Stimulated activated CD4-positive, alpha-beta T cell treated with anti-CD3 and anti-CD28 coated beads, Interleukin-2, amount 100 ng/mL, for 48 hours (primary cell): Measurements from ENCODE around the gene STRAP.

Experiments used
- DNase-seq, 2 donors: peaks; one replicate each; pipeline ENCODE4 v3.0.0-alpha.2; 2020

Gene STRAP, protein sequence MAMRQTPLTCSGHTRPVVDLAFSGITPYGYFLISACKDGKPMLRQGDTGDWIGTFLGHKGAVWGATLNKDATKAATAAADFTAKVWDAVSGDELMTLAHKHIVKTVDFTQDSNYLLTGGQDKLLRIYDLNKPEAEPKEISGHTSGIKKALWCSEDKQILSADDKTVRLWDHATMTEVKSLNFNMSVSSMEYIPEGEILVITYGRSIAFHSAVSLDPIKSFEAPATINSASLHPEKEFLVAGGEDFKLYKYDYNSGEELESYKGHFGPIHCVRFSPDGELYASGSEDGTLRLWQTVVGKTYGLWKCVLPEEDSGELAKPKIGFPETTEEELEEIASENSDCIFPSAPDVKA

DNA sequence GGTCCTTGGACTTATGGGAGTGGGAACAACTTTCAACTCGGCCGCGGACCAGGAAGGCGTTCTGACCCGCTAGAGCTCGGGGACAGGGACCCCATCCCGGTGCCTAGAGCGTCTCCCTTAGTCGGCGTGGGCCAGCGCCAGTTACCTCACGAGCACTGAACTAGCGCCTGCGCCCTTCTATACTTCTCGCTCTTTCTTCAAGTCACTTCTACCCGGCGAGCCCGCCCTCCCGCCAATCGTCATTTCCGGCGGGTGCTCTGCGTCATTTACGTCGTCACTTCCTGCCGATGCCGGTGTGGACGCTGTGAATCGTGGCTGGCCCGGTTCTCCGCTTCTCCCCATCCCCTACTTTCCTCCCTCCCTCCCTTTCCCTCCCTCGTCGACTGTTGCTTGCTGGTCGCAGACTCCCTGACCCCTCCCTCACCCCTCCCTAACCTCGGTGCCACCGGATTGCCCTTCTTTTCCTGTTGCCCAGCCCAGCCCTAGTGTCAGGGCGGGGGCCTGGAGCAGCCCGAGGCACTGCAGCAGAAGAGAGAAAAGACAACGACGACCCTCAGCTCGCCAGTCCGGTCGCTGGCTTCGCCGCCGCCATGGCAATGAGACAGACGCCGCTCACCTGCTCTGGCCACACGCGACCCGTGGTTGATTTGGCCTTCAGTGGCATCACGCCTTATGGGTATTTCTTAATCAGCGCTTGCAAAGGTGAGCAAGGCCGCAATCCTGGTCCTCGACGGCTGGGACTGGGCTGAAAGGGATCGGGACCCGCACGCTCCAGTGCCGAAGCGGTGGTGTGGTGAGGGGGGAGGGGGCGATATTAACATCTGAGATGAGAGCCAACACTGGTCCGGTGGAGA is at the start of gene STRAP:
Gene STRAP, plus strand, starts transcription at position 270 of the 854 bp plus-strand sequence. Its CDS starts 321 bp downstream, at position 591.
- peak; percentile 92 to 93 for DNase-seq

DNA sequence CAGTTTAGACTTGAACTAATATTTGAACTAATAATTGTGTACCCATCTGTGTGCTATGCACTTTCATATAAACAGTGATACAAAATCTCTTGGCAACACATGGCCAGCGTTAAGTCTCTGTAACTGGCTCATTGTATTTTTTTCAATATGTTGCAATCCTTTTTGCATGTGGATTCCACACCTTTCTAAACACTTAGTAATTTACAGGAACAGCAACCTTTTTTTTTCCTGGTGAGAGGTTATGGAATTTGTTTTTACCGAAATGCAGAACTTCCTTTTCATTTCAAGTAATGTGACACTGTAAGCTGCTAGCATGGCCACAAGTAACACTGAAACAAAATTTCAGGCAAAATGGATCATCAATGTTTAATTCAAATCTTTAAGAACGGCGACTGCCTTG is 47.6 kb upstream of the STRAP start:
- DNase-seq = no peak

DNA sequence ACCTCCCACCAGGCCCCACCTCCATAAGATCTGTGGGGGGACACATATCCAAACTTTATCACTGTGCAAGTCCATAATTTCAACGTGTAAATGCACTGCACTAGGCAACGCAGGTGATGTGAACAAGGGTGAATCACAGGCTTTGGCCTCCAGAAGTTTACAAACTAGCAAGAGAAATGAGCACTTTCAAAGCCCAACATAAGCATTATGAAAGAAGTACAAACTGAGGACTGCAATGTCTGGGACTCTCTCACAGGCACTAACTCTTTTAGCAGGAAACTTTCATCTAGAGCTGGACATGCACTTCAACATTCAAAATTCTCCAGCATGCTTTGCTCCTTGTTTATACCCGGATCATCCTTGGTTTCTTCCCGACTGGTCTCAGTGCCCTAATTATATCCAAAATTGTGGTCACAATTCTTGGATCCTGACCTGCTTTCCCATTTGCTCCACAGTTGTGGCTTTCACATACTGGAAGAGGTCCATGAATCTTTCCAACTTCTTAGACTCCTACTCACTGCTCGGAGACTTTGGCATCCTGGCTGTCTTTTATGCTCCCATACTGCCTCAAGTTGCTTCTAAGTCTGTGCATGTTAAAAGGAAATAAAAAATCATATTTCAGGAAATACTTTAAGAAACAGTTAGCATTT is 44.9 kb upstream of the STRAP start:
- no peak for DNase-seq

DNA sequence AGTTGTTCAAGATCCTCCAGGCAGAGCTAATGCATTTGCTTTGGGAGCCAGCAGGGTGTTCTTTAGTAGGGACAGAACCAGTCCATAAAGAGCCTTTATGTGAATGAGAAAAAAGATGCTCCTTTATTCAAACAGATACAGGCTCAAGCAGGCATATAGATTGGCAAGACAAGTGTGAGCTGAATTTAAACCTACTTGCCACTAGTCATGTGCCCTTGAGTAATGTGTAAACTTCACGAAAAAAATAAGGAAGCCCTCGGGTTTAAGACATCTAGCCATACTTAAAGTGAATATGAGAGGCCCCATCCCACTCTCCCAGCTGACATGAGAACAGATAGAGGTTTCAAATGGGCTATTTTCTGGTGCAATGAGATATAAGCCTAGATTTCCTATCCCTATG is 43.1 kb upstream of the STRAP start:
- no peak for DNase-seq

DNA sequence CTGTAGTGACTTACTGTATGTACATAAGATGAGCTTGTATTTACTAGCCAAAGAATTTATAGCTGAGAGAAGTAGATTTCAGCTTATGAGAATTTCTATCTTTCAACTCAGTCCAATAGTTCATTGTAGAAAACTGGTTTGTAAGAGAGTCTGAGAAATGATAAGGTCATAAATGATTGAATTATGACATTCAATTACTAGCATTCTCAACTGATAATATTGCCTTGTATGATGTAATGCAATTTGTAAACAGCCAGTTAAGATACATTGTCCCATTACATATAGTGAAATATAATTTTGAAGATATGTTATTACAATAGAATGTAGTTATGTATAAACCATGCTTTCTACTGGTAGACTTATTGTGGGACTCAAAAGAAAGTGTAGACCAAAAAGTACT is 42.5 kb upstream of the STRAP start:
- DNase-seq = no peak

DNA sequence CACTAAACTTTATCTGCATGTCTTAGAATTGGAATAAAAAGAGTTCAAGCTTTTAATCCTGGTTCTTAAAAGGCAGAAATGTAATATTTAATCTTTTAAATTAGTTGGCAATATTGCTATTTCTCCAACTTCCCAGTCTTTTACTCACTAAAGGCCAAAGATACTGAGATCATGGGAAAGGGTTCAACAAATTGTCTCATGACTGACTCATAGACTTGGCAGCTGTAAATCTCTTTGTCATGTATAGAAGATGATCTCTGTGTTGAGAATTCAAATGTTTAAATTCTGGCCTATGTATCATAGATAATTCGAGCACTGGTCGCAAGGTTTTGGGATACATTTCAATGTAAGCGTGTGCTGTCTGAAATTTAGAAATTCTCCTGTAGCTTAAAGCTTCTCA is 40.1 kb upstream of the STRAP start:
- no peak for DNase-seq

DNA sequence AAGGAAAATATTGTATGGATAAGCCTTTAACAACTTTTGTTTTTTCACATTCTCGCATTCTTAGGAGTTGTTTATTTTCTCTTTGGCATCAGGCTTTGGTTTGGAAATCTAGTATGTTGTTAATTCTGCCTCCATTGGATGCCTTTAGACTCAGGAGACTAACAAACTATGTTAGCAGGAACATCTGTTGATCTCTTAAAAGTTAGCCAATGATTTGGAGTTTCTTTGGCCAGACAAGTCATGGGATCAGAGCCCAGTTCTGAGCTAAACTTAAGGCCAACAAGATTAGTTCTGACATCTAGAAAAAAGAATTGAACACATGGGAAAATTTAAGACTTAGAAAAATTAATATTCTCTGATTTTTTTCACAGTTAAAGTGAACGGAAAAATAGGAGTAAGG is 35.3 kb upstream of the STRAP start:
- no peak for DNase-seq

DNA sequence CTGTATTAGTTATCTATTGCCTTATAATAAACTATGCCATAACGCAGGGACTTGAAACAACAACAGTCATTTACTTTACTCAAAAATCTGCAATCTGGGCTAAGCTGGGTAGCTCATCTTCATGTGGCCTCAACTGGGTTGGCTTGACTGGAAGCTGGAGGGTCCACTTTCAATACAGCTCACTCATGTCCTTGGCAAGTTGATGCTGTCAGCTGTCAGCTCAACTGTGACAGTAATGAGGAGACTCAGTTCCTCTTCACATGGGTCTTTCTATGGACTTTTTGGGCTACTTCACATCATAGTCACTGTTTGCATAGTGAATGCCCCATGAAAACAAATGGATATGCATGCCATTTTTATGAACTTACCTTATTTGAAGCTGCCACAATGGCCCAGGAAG is 33.6 kb upstream of the STRAP start:
- no peak for DNase-seq

DNA sequence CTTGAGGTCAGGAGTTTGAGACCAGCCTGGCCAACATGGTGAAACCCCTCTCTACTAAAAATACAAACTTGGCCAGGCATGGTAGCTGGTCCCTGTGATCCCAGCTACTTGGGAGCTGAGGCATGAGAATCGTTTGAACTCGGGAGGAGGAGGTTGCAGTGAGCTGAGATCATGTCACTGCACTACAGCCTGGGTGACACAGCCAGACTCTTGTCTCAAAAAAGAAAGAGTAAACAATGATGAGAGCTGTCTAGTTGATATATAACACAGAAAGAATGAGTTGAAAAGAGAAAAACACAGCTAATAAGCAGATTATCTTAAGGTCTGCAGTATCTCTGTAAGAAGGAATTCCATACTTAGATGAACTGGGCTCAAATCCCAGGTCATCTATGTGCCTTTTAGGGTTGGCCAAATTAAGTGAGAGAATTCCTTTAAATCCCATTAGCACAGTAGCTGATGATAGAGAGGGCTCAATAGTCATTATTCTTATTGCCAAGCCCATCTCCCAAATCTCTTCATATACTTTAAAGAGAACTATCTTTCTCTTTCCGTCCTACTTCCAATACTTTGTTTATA is 31.1 kb upstream of the STRAP start:
- no peak for DNase-seq

DNA sequence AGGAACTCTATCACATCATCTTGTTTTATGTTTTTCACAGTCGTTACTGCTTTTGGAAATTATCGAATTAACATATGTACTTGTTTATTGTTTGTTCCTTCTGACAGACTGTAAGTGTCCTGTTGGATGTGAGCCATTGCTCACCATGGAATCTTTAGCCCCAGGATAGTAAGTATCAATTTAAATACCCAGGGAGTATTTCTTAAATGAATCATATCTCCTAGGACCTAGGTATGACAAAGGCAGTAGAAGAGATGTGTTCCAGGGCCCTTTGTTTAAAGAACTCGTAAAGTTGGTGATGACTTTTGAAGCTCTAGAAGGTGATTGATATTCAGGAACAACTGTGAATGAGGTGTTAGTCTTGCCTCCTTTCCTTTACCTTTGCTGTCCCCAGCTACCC is 30.3 kb upstream of the STRAP start:
- no peak for DNase-seq

DNA sequence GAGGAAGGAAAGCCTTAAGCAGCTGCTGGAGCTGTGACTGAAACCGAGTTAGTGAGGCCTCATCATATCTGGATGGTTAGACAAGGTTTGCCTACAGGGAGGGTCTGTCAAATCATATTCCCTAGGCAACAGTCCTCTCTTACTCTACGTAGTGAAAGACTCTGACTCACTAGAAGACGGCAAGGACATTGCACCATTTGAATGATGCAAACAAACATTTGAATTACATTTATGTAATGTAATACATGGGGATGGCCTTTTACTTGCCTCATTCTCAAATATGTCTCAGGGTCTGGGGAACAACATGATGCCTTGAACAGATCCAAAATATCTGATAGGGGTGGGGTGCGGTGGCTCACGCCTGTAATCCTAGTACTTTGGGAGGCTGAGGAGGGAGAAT is 29.8 kb upstream of the STRAP start:
- no peak for DNase-seq

DNA sequence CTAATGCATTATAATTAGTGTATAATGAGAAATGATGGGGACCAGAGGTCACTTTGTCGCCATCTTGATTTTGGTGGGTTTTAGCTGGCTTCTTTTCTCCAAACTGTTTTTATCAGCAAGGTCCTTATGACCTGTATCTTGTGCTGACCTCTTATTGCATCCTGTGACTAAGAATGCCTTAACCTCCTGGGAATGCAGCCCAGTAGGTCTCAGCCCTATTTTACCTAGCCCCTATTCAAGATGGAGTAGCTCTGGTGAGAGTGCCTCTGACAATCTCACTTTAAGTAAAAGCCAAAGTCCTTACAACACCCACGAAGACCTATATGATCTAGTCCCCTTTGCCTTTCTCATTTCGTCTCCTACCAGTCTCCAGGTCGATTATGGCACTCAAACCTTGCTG is 28.3 kb upstream of the STRAP start:
- no peak for DNase-seq

DNA sequence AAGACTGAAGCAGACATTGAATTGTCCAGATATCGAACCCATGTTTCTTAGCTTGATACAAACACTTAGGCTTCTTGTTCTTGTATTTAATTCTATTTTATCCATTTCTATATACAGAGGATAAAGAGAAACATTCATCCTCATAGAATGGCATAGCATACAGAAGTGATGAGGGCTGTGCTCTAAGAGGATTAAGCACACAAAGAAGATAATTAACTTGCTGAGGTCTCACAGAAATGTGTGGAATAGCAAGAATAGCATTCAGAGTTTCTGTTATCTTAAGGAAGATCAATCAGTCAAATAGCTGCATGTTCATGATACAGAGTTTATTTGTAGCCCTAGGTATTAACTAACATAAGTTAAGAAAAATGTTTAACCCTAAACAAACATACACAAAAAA is 27.3 kb upstream of the STRAP start:
- DNase-seq = no peak

DNA sequence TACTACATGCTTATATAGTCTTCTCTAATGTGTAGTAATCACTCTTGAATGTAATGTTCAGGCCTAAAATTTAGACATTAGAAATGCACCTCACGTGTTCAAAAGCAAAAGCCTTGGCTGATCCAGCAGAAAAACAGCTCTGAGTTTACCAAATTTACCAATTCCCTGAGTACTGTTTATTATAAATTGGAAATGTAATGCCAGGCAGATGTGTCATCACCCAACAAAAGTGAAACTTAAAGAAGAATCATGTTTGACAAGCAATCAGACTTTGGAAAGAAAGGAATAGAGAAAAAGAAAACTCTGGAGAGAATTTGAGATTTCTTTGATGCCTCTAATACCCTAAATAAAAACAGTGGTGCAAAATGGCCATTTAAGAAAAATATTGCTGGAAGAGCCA is 26.5 kb upstream of the STRAP start:
- no peak for DNase-seq

DNA sequence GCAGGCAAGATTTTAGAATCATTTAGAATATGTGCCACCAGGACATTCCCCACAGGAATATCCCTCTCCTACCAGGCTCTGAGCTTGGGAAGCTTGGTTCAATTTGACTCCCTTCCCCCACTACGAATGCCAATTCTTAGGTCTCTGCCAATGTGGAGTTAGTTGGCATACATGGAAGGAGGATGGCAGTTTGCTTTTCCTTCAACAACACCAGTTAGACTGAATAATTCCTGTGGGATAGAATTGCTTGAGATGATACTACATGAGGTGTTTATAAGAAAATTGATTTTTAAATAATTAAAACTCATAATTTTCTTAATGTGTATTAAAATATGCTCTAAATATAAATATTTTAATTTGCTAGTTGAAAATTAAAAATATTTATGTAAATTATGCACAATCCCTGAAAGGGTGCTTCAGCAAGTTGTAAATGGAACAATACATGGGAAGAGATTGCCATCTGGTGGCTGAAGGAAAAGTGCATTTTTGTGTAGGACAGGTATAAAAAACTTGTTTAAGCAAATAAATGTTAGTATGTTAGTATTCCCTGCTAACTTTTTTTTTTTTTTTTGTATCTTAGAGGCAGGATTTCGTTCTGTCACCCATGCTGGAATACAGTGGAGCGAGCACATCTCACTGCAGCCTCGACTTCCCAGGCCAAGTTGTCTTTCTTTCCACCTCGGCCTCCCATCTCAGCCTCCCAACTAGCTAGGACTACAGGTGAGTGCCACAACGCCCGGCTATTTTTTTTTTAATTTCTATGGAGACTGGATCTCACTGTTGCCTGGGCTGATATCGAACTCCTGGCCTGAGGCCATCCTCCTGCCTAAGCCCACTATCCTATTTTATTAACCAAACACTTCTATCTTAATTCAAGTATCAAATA is 25.8 kb upstream of the STRAP start:
- DNase-seq = peak; percentile 36 to 39

DNA sequence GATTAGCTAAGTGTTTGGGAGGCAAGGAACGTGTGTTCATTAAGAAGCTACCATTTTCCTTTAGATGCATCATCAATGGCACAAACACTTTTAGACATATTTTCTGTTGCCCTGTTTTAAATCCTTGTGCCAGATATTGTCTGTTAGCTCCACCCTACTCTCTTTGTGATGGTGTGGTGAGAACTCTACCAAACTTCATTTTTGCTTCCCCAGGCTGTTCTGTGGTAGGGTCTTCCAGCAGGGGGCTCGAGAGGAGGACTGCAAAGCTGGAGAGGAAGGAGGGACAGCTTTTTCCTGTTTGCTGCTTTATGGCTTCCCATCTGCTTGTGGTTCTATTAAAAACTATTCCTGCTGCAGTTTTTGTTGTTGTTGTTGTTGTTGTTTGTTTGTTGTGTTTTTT is 23.8 kb upstream of the STRAP start:
- no peak for DNase-seq

DNA sequence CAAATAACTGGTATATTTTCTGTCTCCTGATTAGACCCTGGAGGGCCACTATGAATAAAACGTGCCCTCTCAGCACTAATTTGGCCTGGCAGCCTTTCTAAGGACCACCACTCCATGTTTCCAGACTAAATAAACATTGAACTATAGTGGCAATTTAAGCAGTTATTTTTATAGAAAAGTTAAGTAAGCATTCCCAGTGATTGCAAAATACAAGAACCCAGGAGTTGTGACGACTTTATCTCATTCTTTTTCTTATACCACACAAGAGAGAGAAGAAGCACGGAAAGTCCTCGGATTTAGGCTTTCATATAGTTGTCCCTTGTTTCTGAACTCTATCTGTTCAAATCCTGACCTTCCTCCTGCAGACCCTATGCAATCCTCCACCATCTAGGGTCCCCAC is 23.1 kb upstream of the STRAP start:
- no peak for DNase-seq

DNA sequence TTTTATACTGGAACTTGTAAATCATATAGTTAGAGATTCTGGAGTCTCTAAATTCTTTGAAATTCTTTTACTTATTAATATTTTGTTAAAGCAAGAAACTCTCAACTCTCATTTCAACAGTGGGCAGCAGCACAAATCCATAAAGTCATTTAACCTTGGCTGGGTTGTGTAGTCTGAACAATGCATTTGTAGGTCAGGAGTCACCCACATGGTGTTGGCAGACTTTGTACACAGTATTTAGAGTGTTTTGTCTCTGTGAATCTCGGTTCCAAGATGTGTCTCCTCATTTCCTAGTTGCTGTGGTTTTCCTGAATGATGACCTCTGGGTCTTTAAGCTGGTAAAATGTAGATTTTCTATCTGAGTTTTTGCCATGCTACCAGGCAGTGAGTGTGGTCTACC is 20.8 kb upstream of the STRAP start:
- no peak for DNase-seq

DNA sequence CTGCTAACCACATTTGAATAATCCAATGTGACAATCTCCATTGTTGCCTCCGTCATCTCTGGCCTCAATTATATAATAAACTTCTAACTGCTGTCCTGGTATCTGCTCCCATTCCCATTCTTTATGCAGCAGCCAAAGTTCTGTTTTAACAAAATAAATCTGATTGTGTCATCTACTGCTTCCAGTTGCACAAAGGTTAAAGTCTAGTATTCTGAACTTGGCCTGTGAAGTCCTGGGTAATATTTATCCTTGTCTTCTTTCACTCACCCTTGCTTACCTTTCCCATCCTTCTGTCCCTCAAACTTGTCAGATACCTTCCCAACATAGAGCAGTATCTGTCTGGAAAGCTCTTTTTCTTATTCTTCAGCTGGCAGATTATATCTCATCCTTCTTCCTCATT is 19.3 kb upstream of the STRAP start:
- DNase-seq = no peak

DNA sequence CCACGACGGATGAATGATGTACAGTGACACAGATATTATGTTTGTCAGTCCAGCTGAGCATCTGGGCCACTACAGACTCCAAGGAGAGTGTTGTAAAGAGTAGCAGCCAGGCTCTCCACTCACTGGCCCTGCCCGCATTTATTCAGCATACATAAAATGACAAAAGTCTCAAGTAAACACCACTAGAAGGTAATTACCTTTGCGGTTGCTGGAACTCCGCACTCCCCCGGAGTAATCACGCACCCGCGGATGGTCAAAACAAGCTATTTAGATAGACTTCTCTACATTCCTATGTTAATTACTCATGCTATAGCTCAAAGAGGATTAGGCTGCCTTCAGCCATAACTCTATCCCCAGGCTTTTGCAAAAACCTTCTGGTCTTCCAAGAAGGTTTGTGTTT is 18.8 kb upstream of the STRAP start:
- DNase-seq = no peak

DNA sequence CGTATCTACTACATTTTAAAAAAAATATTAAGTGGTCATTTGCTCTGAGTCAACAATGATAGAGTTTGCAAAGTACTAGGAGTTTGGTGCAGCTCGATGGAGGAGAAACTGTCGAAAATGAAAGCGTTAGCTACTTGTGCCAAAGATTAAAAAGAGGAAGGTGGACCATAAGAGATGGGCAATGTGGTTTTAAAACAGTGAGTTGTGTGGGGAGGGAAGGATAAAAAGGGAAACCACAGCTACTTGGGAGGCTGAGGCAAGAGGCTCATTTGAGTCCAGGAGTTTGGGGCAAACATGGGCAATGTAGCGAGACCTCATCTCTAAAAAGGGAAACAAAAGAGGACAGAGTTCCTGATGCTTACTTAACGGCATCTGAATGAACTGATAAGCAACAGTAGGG is 18.2 kb upstream of the STRAP start:
- no peak for DNase-seq

DNA sequence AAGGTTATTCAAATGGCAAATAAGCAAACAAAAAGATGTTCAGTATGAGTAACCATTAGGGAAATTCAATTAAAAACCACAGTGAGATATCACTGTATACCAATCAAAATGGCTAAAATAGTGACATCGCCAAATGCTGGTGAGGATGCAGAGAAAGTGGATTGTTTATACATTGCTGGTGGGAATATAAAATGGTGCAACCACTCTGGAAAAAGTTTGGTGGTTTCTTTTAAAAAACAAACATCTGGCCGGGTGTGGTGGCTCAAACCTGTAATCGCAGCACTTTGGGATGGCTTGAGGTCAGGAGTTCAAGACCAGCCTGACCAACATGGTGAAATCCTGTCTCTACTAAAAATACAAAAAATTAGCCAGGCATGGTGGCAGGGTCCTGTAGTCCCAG is 14.0 kb upstream of the STRAP start:
- DNase-seq = no peak

DNA sequence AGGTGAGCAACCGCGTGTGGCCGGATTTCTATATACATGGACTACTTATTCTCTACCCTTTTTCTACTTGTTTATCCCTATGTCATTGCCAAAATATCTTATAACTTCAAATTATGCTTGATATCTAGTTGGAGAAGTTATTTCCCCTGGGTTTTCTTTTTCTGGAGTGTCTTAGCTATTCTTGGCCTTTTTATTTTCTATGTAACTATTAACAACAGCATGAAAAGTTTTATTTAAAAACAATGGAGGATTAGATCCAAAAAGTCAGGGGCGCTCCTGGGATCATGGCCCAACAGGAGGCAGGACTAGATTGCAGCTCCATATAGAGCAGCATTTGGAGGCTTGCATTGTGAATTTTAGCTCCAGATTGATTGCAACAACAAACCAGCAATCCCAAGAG is 8.6 kb upstream of the STRAP start:
- no peak for DNase-seq
